Measurements from ENCODE around the gene SPTBN2.

Gene SPTBN2

DNA sequence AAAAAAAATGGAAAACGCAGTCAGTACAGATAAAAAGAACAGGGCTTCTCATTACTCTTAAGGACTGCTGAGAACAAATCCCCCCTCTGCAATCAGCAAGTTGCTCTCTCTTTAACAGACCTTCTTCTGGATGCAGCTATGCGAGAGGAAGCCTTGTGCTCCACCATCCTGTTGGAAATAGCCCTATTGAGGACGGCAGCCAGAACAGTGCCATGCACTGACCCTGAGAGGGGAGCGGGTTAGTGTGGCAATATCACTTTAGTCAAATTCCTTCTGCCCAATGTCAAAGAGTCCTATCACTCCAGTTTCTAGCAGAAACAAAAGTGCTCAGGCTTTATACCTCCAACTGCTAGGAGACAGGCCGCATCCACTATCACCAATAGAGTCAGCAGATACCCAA lies 58.2 kb downstream of the SPTBN2 start:
- ATAC-seq: no peak; the same call in 2 of the 3 replicates
- TF ChIP-seq ZNF70 (CRISPR knock-in tag; IDR thresholded peaks at IDR 0.05) (no peak), BACH2 (CRISPR knock-in tag; IDR thresholded peaks at IDR 0.05; ENCODE audit: borderline replicate concordance) (no peak), OSR1 (CRISPR knock-in tag; IDR thresholded peaks at IDR 0.05) (no peak), TOX (CRISPR knock-in tag; IDR thresholded peaks at IDR 0.05; ENCODE audit: borderline replicate concordance) (no peak), TCF4 (CRISPR knock-in tag; IDR thresholded peaks at IDR 0.05; ENCODE audit: borderline replicate concordance) (no peak), ARNTL (CRISPR knock-in tag; IDR thresholded peaks at IDR 0.05; ENCODE audit: borderline replicate concordance, low read depth) (no peak), RARB (CRISPR knock-in tag; IDR thresholded peaks at IDR 0.05) (no peak), ZFP30 (CRISPR knock-in tag; IDR thresholded peaks at IDR 0.05) (no peak), ISL1 (CRISPR knock-in tag; IDR thresholded peaks at IDR 0.05) (no peak), ZC3H10 (CRISPR knock-in tag; IDR thresholded peaks at IDR 0.05) (no peak), PPARA (CRISPR knock-in tag; IDR thresholded peaks at IDR 0.05; ENCODE audit: borderline replicate concordance) (no peak), CSDC2 (CRISPR knock-in tag; IDR thresholded peaks at IDR 0.05) (no peak), ZNF8 (CRISPR knock-in tag; IDR thresholded peaks at IDR 0.05) (no peak), GLIS3 (CRISPR knock-in tag; IDR thresholded peaks at IDR 0.05) (no peak)
- TF ChIP-seq, protein P1, sequence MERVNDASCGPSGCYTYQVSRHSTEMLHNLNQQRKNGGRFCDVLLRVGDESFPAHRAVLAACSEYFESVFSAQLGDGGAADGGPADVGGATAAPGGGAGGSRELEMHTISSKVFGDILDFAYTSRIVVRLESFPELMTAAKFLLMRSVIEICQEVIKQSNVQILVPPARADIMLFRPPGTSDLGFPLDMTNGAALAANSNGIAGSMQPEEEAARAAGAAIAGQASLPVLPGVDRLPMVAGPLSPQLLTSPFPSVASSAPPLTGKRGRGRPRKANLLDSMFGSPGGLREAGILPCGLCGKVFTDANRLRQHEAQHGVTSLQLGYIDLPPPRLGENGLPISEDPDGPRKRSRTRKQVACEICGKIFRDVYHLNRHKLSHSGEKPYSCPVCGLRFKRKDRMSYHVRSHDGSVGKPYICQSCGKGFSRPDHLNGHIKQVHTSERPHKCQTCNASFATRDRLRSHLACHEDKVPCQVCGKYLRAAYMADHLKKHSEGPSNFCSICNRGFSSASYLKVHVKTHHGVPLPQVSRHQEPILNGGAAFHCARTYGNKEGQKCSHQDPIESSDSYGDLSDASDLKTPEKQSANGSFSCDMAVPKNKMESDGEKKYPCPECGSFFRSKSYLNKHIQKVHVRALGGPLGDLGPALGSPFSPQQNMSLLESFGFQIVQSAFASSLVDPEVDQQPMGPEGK (CRISPR knock-in tag; IDR thresholded peaks at IDR 0.05; ENCODE audit: borderline replicate concordance): no peak
- TF ChIP-seq, protein P2, sequence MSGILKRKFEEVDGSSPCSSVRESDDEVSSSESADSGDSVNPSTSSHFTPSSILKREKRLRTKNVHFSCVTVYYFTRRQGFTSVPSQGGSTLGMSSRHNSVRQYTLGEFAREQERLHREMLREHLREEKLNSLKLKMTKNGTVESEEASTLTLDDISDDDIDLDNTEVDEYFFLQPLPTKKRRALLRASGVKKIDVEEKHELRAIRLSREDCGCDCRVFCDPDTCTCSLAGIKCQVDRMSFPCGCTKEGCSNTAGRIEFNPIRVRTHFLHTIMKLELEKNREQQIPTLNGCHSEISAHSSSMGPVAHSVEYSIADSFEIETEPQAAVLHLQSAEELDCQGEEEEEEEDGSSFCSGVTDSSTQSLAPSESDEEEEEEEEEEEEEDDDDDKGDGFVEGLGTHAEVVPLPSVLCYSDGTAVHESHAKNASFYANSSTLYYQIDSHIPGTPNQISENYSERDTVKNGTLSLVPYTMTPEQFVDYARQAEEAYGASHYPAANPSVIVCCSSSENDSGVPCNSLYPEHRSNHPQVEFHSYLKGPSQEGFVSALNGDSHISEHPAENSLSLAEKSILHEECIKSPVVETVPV (CRISPR knock-in tag; IDR thresholded peaks at IDR 0.05): no peak

DNA sequence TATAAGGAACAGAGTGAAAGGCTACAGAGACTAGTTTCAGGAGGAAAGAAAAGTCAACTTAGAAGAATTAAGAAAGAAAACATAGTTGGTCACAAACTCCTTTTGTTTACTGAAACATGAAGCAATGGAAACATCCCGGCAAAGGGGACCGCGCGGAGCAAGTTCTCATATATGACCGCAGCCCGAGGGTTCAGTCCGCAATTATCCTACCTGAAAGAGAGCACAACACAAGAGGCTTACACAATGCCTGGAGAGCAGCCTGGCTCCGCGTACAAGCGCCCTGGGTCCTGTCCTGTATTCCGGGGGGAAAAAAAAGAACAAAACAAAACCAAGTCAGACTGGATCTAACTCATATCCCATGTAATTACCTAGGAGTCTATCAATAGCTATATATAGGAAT lies 63.6 kb downstream of the SPTBN2 start:
- no peak for TF ChIP-seq CSDC2 (CRISPR knock-in tag; IDR thresholded peaks at IDR 0.05)
- TF ChIP-seq, protein P1 (CRISPR knock-in tag; IDR thresholded peaks at IDR 0.05; ENCODE audit: borderline replicate concordance): no peak
- no peak for TF ChIP-seq ZNF8 (CRISPR knock-in tag; IDR thresholded peaks at IDR 0.05)
- no peak for TF ChIP-seq BACH2 (CRISPR knock-in tag; IDR thresholded peaks at IDR 0.05; ENCODE audit: borderline replicate concordance)
- TF ChIP-seq ZFP3 (CRISPR knock-in tag; IDR thresholded peaks at IDR 0.05): no peak
- ATAC-seq: no peak

DNA sequence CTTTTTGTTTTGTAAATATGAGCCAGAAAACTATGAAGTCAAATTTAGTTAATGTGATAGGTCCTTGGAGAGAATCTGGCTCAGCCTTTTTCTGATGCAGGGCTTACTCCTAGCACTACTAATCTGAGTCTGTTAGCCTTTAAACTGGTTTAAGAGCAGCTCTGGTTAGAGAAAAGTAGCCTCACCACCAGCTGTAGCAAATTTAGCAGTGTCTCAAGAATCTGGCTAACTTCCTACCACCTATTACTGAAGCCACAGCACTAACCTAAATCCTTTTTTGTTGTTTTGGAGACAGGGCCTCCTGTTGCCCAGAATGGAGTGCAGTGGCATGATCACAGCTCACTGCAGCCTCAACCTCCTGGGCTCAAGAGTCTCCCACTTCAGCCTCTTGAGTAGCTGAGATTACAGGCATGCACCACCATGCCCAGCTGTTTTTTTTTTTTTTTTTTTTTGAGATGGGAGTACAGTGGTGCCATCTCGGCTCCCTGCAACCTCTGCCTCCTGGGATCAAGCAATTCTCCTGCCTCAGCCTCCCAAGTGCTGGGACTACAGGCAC lies 65.2 kb downstream of the SPTBN2 start:
- ATAC-seq: no peak
- TF ChIP-seq ZFP3 (CRISPR knock-in tag; IDR thresholded peaks at IDR 0.05) (no peak), TOX (CRISPR knock-in tag; IDR thresholded peaks at IDR 0.05; ENCODE audit: borderline replicate concordance) (no peak), ESRRG (CRISPR knock-in tag; IDR thresholded peaks at IDR 0.05) (no peak), ZNF8 (CRISPR knock-in tag; IDR thresholded peaks at IDR 0.05) (no peak), TCF4 (CRISPR knock-in tag; IDR thresholded peaks at IDR 0.05; ENCODE audit: borderline replicate concordance) (no peak), ZFP30 (CRISPR knock-in tag; IDR thresholded peaks at IDR 0.05) (no peak), ARNTL (CRISPR knock-in tag; IDR thresholded peaks at IDR 0.05; ENCODE audit: borderline replicate concordance, low read depth) (no peak)

DNA sequence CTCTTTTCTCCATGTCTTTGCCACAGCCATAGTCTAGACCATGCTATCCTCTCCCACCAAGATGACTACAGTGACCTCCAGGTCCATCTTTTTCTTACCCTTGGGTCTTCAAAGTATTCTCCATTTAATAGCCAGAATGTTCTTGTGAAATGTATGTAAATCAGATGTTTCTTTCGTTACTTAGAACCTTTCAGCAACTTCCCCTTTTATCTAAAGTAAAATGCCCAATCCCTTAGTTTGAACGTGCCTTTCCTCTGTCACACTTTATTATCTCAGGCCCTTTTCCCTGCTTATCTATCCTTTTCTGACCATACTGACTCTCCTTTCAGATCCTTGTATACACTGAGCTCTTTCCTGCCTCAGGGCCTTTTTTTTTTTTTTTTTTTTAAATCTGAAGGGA lies 69.3 kb downstream of the SPTBN2 start:
- ATAC-seq: no peak
- TF ChIP-seq OSR1 (CRISPR knock-in tag; IDR thresholded peaks at IDR 0.05) (no peak), ZNF70 (CRISPR knock-in tag; IDR thresholded peaks at IDR 0.05) (no peak), ZNF8 (CRISPR knock-in tag; IDR thresholded peaks at IDR 0.05) (no peak), TCF4 (CRISPR knock-in tag; IDR thresholded peaks at IDR 0.05; ENCODE audit: borderline replicate concordance) (no peak), GLIS3 (CRISPR knock-in tag; IDR thresholded peaks at IDR 0.05) (no peak)
- TF ChIP-seq, protein P3, sequence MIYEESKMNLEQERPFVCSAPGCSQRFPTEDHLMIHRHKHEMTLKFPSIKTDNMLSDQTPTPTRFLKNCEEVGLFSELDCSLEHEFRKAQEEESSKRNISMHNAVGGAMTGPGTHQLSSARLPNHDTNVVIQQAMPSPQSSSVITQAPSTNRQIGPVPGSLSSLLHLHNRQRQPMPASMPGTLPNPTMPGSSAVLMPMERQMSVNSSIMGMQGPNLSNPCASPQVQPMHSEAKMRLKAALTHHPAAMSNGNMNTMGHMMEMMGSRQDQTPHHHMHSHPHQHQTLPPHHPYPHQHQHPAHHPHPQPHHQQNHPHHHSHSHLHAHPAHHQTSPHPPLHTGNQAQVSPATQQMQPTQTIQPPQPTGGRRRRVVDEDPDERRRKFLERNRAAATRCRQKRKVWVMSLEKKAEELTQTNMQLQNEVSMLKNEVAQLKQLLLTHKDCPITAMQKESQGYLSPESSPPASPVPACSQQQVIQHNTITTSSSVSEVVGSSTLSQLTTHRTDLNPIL (CRISPR knock-in tag; IDR thresholded peaks at IDR 0.05; ENCODE audit: low read depth): no peak

DNA sequence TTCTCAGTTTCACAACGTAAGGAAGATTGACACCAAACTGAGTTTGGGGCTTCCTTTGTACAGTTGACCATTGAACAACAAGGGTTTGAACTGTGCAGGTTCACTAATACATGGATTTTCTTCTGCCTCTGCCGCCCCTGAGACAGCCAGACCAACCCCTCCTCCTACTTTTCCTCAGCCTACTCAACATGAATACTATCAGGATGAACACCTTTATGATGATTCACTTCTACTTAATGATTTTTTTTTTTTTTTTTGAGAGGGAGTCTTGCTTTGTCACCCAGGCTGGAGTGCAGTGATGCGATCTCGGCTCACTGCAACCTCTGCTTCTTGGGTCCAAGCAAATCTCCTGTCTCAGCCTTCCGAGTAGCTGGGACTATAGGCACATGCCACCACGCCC lies 75.9 kb downstream of the SPTBN2 start:
- no peak for ATAC-seq
- TF ChIP-seq ESRRG (CRISPR knock-in tag; IDR thresholded peaks at IDR 0.05) (no peak), ISL1 (CRISPR knock-in tag; IDR thresholded peaks at IDR 0.05) (no peak), TOX (CRISPR knock-in tag; IDR thresholded peaks at IDR 0.05; ENCODE audit: borderline replicate concordance) (no peak), SNAI2 (CRISPR knock-in tag; IDR thresholded peaks at IDR 0.05) (no peak), ZNF8 (CRISPR knock-in tag; IDR thresholded peaks at IDR 0.05) (no peak), PPARA (CRISPR knock-in tag; IDR thresholded peaks at IDR 0.05; ENCODE audit: borderline replicate concordance) (no peak), GLIS3 (CRISPR knock-in tag; IDR thresholded peaks at IDR 0.05) (no peak), ZFP3 (CRISPR knock-in tag; IDR thresholded peaks at IDR 0.05) (no peak), ZC3H10 (CRISPR knock-in tag; IDR thresholded peaks at IDR 0.05) (no peak), TCF4 (CRISPR knock-in tag; IDR thresholded peaks at IDR 0.05; ENCODE audit: borderline replicate concordance) (no peak)
- TF ChIP-seq, protein P4, sequence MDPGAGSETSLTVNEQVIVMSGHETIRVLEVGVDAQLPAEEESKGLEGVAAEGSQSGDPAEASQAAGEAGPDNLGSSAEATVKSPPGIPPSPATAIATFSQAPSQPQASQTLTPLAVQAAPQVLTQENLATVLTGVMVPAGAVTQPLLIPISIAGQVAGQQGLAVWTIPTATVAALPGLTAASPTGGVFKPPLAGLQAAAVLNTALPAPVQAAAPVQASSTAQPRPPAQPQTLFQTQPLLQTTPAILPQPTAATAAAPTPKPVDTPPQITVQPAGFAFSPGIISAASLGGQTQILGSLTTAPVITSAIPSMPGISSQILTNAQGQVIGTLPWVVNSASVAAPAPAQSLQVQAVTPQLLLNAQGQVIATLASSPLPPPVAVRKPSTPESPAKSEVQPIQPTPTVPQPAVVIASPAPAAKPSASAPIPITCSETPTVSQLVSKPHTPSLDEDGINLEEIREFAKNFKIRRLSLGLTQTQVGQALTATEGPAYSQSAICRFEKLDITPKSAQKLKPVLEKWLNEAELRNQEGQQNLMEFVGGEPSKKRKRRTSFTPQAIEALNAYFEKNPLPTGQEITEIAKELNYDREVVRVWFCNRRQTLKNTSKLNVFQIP (CRISPR knock-in tag; IDR thresholded peaks at IDR 0.05; ENCODE audit: borderline replicate concordance, low read depth): no peak
- TF ChIP-seq, protein P3 (CRISPR knock-in tag; IDR thresholded peaks at IDR 0.05; ENCODE audit: low read depth): no peak
